ENCODE data around the gene BANF2.

DNA sequence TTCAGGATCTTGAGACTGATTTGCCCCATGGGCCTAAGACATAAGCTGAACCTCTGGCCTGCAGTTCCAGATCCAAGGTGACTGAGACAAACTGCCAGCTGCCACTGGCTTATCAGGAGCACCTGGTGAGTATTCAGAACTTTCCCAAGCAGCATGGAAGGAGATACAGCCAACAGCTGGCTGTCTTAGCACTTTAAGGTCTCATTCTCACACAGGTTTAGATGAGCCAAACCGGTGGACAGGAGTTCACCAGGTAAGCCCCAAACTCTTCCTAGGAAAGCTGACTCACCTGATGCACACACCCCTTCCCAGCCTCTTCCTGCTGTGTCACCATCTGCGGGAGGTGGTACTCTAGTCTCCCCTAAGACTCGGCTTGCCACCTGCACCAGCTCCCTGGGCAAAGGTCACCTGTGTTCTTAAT lies at the start of gene BANF2:
- TF ChIP-seq, protein P1, sequence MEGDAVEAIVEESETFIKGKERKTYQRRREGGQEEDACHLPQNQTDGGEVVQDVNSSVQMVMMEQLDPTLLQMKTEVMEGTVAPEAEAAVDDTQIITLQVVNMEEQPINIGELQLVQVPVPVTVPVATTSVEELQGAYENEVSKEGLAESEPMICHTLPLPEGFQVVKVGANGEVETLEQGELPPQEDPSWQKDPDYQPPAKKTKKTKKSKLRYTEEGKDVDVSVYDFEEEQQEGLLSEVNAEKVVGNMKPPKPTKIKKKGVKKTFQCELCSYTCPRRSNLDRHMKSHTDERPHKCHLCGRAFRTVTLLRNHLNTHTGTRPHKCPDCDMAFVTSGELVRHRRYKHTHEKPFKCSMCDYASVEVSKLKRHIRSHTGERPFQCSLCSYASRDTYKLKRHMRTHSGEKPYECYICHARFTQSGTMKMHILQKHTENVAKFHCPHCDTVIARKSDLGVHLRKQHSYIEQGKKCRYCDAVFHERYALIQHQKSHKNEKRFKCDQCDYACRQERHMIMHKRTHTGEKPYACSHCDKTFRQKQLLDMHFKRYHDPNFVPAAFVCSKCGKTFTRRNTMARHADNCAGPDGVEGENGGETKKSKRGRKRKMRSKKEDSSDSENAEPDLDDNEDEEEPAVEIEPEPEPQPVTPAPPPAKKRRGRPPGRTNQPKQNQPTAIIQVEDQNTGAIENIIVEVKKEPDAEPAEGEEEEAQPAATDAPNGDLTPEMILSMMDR (IDR thresholded peaks at IDR 0.05) = no peak
- TF ChIP-seq POLR2A (IDR thresholded peaks at IDR 0.05) = no peak
